ENCODE measurements around the gene VARS2. TPM values are rescaled to one million over a fixed set of nuclear protein-coding genes. Genes with fewer than 3 reads are reported as not detected.

Gene VARS2
- total and polyA plus RNA-seq, 2 donors (not counting 1 experiment from before 2014, with no cell fraction given) = 27.1 to 41.6 TPM

DNA sequence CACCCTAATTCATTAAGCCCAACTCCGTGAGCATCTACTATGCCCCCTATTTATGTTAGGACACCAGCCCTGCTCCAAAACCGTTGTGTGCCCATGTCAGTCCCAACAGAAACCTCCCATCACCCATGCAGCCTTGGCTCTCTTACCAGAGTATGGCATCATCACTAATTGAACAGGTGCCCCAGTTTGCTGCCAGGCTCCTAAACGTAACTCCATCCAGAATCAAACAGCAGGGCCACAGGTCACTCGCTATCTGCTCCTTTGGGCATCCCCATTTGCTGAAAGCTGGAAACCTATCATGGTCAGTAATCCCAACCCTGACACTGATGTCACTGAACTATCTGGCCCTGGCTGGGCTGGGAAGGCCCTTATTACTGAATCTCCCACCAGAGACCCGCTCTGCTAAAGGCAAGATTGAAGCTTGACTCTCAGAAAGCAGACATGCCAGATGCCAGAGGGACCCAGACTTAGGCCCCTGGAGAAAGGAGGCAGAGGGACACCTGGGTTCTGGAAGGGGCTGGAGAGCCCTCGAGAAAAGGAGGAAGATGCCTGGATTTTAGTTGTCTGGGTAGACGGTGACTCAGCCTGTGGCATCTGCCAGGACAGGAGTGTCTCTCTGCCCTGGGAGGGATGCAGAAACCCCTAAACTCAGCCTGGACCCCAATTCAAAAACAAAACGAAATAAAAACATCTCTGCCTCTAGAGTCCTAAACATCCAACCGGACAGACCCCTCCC lies 40.8 kb downstream of the VARS2 start:
- no peak for TF ChIP-seq EZH2 (IDR thresholded peaks at IDR 0.05; ENCODE audit: borderline replicate concordance, insufficient read depth, low read depth, low read length, poor library complexity, severe bottlenecking)
- TF ChIP-seq, protein P1, sequence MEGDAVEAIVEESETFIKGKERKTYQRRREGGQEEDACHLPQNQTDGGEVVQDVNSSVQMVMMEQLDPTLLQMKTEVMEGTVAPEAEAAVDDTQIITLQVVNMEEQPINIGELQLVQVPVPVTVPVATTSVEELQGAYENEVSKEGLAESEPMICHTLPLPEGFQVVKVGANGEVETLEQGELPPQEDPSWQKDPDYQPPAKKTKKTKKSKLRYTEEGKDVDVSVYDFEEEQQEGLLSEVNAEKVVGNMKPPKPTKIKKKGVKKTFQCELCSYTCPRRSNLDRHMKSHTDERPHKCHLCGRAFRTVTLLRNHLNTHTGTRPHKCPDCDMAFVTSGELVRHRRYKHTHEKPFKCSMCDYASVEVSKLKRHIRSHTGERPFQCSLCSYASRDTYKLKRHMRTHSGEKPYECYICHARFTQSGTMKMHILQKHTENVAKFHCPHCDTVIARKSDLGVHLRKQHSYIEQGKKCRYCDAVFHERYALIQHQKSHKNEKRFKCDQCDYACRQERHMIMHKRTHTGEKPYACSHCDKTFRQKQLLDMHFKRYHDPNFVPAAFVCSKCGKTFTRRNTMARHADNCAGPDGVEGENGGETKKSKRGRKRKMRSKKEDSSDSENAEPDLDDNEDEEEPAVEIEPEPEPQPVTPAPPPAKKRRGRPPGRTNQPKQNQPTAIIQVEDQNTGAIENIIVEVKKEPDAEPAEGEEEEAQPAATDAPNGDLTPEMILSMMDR (IDR thresholded peaks at IDR 0.05) = no peak
- peak overlapping the region; percentile 90 for H3K27ac Mint-ChIP-seq
- H3K9me3 Mint-ChIP-seq (ENCODE audit: insufficient read depth) = no peaks in the 10 kb centered on the region
- Histone ChIP-seq H3K79me2 (ENCODE audit: control insufficient read depth, insufficient read depth, low read length) (no peaks in the 10 kb centered on the region), H4K20me1 (ENCODE audit: control insufficient read depth, insufficient read depth, low read length, poor library complexity, severe bottlenecking) (no peaks in the 10 kb centered on the region), H3K27me3 (replicated peaks in 1 of 4; ENCODE audit: control extremely low read depth in 1 of 4, control insufficient read depth in 3 of 4, insufficient read depth in 4 of 4, low read length in 3 of 4) (peaks cover 0 to 4% (median 1%) of the 10 kb centered on the region in 4 experiments), H3K4me2 (replicated peaks; ENCODE audit: low read depth, low read length, poor library complexity, severe bottlenecking) (peak overlapping the region; percentile 83), H2AFZ (ENCODE audit: insufficient read depth, low read depth, low read length, poor library complexity, severe bottlenecking) (peak overlapping the region; percentile 89), H3K4me1 (ENCODE audit: control insufficient read depth in 2 of 2, insufficient read depth in 2 of 2, low read length in 2 of 2) (peaks cover 12 to 20% of the 10 kb centered on the region in 2 donors), H3K27ac (ENCODE audit: low read length in 2 of 2) (peak overlapping the region in 1 of 2 donors; percentile 67), H3K9ac (ENCODE audit: low read length) (peak overlapping the region; percentile 70), H3K9me3 (ENCODE audit: control extremely low read depth in 1 of 3, control insufficient read depth in 2 of 3, insufficient read depth in 1 of 3, low read length in 2 of 3) (no peaks in the 10 kb centered on the region), H3K36me3 (replicated peaks in 1 of 2; ENCODE audit: control extremely low read depth in 1 of 2, control insufficient read depth in 1 of 2, extremely low read depth in 1 of 2, insufficient read depth in 2 of 2, low read length in 1 of 2) (no peaks in the 10 kb centered on the region), H3K4me3 (ENCODE audit: control extremely low read depth in 1 of 5, extremely low read depth in 1 of 5, insufficient read depth in 1 of 5, low read depth in 2 of 5, low read length in 4 of 5) (peak overlapping the region in 4 of 5 experiments; percentile 51 to 69 (median 54))
- ATAC-seq (ENCODE audit: low read depth) (no peak), DNase-seq (no peak)
- H3K27me3 Mint-ChIP-seq = peaks cover 18% of the 10 kb centered on the region
- ChIA-PET POLR2A (interaction anchor here (0.8 to 1.3 kb wide), 2 partner anchors 41 to 71 kb away, joined by 3 read pairs; partner anchors contain the start of genes DDR1 and VARS2), CTCF (interaction anchor here (0.9 to 1.4 kb wide), 7 partner anchors 9 to 132 kb away, joined by 3 to 4 read pairs (median 4); partner anchors contain the start of genes GTF2H4 and MUCL3)
- H3K4me1 Mint-ChIP-seq = peaks cover 17% of the 10 kb centered on the region
- 73% methylated on average over 7 of the region's 9 CpGs for WGBS (ENCODE audit: insufficient coverage)
- intact Hi-C loops (cut with micrococcal nuclease) = no loop called here
- peak overlapping the region; percentile 91 for H3K4me3 Mint-ChIP-seq

All from B cell (primary cell).